GM19463 (cell line): ENCODE results near the gene COL5A2.

Source experiments
- ATAC-seq: cut with Tn5 transposase; IDR thresholded peaks from one replicate; pipeline ENCODE4 v1.9.1; 2021; ENCODE audit warnings: mild to moderate bottlenecking, moderate library complexity; ENCODE audit not compliant: unreplicated experiment

The COL5A2 gene

DNA sequence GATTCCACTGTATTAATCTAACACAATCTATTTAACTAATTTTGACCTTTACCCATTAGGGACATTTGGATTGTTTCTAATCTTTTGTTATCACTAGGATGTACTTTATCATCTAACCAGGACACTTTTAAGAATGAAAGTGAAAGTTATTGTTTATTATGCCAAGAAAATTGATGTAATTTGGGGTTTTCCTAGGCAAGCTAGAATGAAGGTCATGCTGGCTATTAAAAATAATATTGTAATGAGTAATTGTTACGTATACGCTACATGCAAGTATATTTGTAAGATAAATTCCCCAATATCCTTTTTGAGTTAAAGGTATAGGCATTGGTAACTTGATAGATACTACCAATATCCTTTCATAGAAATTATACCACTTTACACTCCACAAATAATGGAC, 74.6 kb downstream of the COL5A2 start:
- no peak for ATAC-seq

- ATAC-seq = no peak
Measured at GRCh38 chr2:189102735-189103134, 76.8 kb downstream of the COL5A2 start.

DNA sequence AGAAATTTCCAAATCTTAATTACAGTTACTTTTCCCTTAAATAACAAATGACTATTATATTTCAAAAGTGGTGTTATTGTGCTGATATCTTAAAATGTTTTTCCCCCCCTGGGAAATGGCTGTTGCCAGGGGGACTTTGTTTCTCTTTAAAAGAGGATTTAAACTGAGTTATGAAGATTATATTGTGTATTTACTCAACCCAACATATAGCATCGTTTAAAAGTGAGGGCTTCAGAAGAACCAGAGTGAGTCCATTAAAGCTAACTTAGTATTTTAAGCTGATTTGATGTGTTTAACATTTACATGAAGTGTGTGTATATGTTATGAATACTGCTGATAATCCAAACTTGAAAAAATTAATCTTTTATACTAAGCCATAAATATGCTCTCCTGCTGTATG, 81.6 kb downstream of the COL5A2 start:
- ATAC-seq = no peak

DNA sequence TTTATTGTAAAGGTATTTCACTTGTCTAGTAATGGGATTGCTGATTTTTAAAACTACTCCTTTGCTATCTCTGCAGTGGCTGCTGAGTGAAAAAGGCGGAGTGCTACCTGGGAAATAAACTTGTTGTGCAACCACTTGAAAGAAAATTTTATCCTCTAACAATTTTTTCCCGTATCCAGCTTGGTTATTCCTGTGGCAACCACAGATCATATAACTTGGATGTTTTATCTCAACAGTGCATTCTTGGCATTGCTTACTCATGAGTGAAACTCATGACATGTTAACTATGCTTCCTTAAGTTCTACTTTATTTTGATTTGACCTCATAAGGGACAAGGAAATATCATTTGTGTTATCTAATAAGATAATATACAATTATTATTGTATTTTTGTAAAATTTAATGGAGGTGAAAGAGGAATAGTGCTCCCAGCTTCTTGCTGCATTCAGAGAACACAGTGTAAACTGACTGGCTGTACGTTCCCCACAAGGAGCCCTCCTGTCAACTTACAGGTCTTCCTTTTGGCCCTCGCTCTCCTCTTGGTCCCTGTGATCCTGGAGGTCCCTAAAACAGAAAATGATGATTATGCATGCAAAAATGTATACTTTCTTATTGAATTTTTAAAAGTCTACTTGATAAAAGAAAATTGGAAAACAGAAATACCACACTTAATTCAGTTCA, 82.7 kb downstream of the COL5A2 start:
- no peak for ATAC-seq

- ATAC-seq = no peak
Measured at GRCh38 chr2:189095101-189095500, 84.5 kb downstream of the COL5A2 start.

- no peak for ATAC-seq
Measured at GRCh38 chr2:189092936-189093335, 86.6 kb downstream of the COL5A2 start.

- no peak for ATAC-seq
Measured at GRCh38 chr2:189091253-189091652, 88.3 kb downstream of the COL5A2 start.

- ATAC-seq = no peak
Measured at GRCh38 chr2:189088591-189089205, 90.9 kb downstream of the COL5A2 start.

DNA sequence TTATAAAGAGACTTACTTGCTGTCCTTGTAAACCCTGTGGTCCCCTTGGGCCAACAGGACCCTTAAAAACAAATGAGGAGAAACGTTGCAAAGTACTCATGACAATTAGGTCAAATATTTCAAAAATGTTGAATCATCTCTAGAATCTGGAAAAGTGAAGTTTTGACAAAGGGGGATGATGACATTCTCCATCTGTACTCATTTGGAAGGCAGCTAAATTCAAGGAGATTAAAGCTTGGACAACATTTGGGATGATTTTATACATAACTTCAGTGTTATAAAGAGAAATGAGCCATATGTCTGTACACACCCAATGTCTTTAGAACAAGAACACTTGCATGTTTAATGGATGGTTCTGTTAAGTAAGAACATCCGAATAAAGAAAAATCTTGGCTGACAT, 92.9 kb downstream of the COL5A2 start:
- ATAC-seq = no peak

GRCh38 chr2:189086250-189086649, 93.3 kb downstream of the COL5A2 start:
- no peak for ATAC-seq

- ATAC-seq = no peak
Measured at GRCh38 chr2:189083606-189084005, 96.0 kb downstream of the COL5A2 start.

DNA sequence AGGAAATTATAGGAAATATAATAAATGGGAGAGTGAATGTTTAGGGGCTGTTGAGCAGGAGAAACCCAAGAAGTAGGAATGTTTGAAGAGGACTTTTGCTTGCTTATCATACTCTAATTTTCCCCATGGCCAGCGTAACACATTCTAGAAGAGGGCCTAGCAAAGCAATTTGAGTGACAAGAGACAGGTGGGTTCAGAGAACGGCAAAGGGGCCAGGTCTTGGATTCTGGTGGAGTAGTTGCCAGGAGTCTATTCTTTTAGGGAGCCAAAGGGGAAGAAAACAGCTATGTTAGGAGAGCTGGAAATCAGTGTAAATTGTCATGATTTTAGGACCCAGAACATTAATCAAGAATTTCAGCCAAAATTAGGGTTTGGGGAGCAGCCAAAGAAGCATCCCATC, 96.5 kb downstream of the COL5A2 start:
- ATAC-seq = no peak

- ATAC-seq = no peak
Measured at GRCh38 chr2:189082376-189082975, 97.1 kb downstream of the COL5A2 start.

- no peak for ATAC-seq
Measured at GRCh38 chr2:189076572-189076971, 103.0 kb downstream of the COL5A2 start.

DNA sequence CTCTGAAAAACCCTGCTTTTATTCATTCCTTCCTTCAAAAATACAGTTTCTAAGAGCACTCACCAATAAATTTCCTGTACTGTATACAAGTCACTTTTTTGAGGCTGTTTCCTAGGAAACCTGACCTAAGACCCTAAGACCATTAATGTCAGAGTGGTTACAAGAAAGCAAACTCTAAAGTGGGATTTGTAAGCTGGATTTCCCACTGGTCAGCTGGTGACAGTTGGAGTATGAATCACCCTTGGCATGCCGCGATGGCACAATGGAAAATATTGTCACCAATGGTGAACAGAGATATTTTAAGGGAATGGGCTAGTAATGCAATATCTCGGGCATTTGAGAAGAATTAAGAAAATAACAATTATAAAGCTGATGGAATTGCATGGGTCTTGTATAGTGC, 103.4 kb downstream of the COL5A2 start:
- no peak for ATAC-seq

DNA sequence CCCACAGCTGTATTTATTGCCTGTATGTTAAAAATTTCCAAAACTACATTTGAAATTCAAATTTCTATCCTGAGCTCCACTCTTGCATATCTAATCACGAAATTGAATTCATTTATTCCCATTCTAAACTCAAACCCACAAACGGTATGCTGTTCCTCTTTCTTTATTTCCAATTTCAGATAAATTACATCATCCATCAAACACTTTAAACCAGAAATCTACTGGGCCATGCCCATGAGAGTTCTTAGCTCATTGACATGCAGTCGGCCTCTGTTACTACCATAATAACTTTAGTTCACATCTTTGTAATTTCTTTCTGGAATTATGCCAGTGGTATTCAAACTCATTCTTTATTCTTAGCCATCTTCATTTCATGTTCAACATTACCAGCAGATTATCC, 105.1 kb downstream of the COL5A2 start:
- no peak for ATAC-seq

DNA sequence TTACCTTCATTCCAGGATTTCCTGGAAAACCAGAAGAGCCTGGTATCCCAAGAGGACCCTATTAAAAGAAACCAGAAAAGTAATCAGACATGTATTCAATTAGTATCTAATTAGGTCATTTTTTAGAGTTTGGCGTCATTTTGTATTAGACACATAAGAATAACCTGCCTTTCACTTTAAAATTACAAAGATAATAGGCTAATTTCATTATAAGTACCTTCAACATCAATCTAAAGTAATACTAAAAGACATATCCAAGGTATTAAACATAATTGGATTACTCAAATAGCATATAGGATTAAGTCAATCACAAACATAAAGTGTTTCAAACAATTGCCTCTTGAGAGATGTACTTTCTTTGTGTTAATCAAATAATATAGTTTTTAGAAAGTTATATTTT, 107.5 kb downstream of the COL5A2 start:
- no peak for ATAC-seq

GRCh38 chr2:189069855-189070619, 109.5 kb downstream of the COL5A2 start:
- no peak for ATAC-seq

DNA sequence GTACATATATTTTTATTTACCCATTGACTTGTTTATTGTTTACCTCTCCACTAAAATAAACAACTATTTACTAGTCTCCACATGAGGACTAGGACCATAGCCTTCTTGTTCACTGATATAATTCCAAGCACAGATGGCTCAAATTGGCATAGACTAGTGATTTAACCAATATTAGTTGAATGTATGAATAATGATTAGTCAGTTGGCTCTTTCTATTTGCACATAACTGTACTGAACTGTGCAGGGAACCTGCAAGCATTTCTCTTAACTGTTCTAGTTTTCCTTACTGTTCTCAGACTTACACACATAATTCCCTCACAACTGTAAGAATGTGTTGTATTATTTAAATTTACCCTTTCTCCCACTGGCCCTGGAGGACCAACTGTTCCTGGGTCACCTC, 113.5 kb downstream of the COL5A2 start:
- ATAC-seq = no peak

DNA sequence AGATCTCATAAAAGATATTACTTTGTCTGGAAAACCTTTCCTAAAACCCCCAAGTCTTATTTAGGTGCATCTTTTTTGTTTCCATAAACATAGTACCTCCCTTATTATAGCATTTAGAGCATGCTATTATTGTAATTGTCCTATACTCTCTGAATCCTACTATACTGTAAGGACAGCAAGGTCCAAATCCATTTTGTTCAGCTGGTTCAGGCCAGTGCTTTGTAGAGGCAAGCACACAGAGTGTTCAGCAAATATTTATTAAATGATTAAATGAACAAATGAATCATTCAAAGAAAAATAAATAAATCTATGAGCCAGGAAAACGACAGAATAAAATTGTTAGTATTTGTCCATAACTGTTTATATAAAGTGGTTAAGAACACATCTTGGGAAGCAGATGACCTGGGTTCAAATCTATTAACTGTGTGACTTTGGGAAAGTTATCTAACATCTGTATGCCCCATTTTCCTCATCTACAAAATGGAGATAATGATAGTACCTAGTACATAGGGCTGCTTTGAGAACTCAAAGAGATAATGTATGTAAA, 119.4 kb downstream of the COL5A2 start:
- ATAC-seq = no peak

DNA sequence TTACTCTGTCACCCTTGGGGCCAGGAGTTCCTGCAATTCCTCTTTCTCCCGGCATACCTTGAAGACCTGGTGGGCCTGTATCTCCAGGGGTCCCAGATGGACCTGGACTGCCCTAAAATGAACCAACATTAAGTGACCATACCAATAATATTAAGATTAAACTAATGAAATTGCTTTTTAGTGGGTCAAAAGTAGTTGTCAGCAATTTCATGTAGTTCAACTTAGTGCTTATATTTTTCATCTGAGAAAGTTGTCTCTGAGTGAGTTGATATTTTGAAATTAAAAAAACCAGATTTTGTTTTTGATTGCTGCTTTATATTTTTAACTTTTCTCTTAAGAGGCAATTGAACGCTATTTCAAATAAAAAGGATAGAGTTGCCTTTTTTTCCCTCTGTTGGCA, 122.2 kb downstream of the COL5A2 start:
- ATAC-seq = no peak
